ENCODE results near the gene RBM8A.
"Not testable (repeated sequence)": the region's sequence is repeated elsewhere in the genome, so short reads cannot be mapped to it uniquely, and the experiment has no call there.

Gene RBM8A

GRCh38 chr1:145944532-145944931 lies 17.2 kb upstream of the RBM8A start:
- Mint-ChIP-seq H3K27me3 (no peaks in the 10 kb centered on the region), H3K9me3 (no peaks in the 10 kb centered on the region), H3K36me3 (peaks cover 22% of the 10 kb centered on the region), H3K27ac (no peak overlapping the region), H3K4me3 (no peak overlapping the region), H3K4me1 (peaks cover 7% of the 10 kb centered on the region)
- ATAC-seq (ENCODE audit: low read depth) (no peak), DNase-seq (ENCODE audit: low spot score in 2 of 2) (no peak)

- DNase-seq (ENCODE audit: low spot score in 2 of 2) (no peak), ATAC-seq (ENCODE audit: low read depth) (no peak)
- Mint-ChIP-seq H3K4me3 (no peak overlapping the region), H3K27me3 (no peaks in the 10 kb centered on the region), H3K27ac (no peak overlapping the region), H3K36me3 (peaks cover 16% of the 10 kb centered on the region), H3K9me3 (no peaks in the 10 kb centered on the region), H3K4me1 (no peaks in the 10 kb centered on the region)
Observed at GRCh38 chr1:145942871-145943270, 15.6 kb upstream of the RBM8A start.

- Mint-ChIP-seq H3K27ac (no peak overlapping the region), H3K4me3 (no peak overlapping the region), H3K4me1 (no peaks in the 10 kb centered on the region), H3K27me3 (no peaks in the 10 kb centered on the region), H3K36me3 (peaks cover 18% of the 10 kb centered on the region), H3K9me3 (no peaks in the 10 kb centered on the region)
- ATAC-seq (ENCODE audit: low read depth) (no peak), DNase-seq (ENCODE audit: low spot score in 2 of 2) (no peak)
Observed at GRCh38 chr1:145942405-145942804, 15.1 kb upstream of the RBM8A start.

GRCh38 chr1:145937436-145937835 lies 10.2 kb upstream of the RBM8A start:
- Mint-ChIP-seq H3K4me3 (no peak overlapping the region), H3K36me3 (peaks cover 21% of the 10 kb centered on the region), H3K4me1 (peaks cover 10% of the 10 kb centered on the region)

GRCh38 chr1:145936247-145936646 lies 9.0 kb upstream of the RBM8A start:
- H3K27ac Mint-ChIP-seq = no peak overlapping the region
- no peak overlapping the region for H3K4me3 Mint-ChIP-seq
- no peak for DNase-seq (ENCODE audit: low spot score in 2 of 2)
- H3K36me3 Mint-ChIP-seq = peaks cover 17% of the 10 kb centered on the region
- H3K9me3 Mint-ChIP-seq = no peaks in the 10 kb centered on the region
- no peaks in the 10 kb centered on the region for H3K27me3 Mint-ChIP-seq
- H3K4me1 Mint-ChIP-seq = peaks cover 14% of the 10 kb centered on the region
- no peak for ATAC-seq (ENCODE audit: low read depth)

More at GRCh38 chr1:145937436-145937835, 10.2 kb upstream of the RBM8A start:
- no peak for ATAC-seq (ENCODE audit: low read depth)
- no peak overlapping the region for H3K27ac Mint-ChIP-seq
- no peaks in the 10 kb centered on the region for H3K27me3 Mint-ChIP-seq
- DNase-seq (ENCODE audit: low spot score in 2 of 2) = no peak
- H3K9me3 Mint-ChIP-seq = no peaks in the 10 kb centered on the region

- ATAC-seq (ENCODE audit: low read depth) (no peak), DNase-seq (ENCODE audit: low spot score in 2 of 2) (no peak)
- Mint-ChIP-seq H3K9me3 (no peaks in the 10 kb centered on the region), H3K27me3 (no peaks in the 10 kb centered on the region), H3K4me1 (peaks cover 16% of the 10 kb centered on the region), H3K27ac (peak overlapping the region; percentile 28), H3K36me3 (peaks cover 19% of the 10 kb centered on the region), H3K4me3 (no peak overlapping the region)
Observed at GRCh38 chr1:145935708-145936107, 8.4 kb upstream of the RBM8A start.

GRCh38 chr1:145932522-145933009 lies 5.3 kb upstream of the RBM8A start:
- DNase-seq (ENCODE audit: low spot score in 2 of 2) = peak; percentile 41 to 47
- peak overlapping the region; percentile 85 for H3K27ac Mint-ChIP-seq
- H3K4me3 Mint-ChIP-seq = peak overlapping the region; percentile 71
- H3K9me3 Mint-ChIP-seq, H3K27me3 Mint-ChIP-seq: not testable (repeated sequence)
- peaks cover 21% of the 10 kb centered on the region for H3K4me1 Mint-ChIP-seq
- peak; percentile 67 for ATAC-seq (ENCODE audit: low read depth)
- peaks cover 19% of the 10 kb centered on the region for H3K36me3 Mint-ChIP-seq

GRCh38 chr1:145927916-145928643 lies 796 bp upstream of the RBM8A start:
- Mint-ChIP-seq H3K27me3 (no peaks in the 10 kb centered on the region), H3K4me1 (peaks cover 21% of the 10 kb centered on the region), H3K9me3 (no peaks in the 10 kb centered on the region), H3K4me3 (peak overlapping the region; percentile 79), H3K27ac (no peak overlapping the region), H3K36me3 (peaks cover 10% of the 10 kb centered on the region)
- DNase-seq (ENCODE audit: low spot score in 2 of 2) (no peak), ATAC-seq (ENCODE audit: low read depth) (no peak)

GRCh38 chr1:145926686-145927062 lies 610 bp downstream of the RBM8A start:
- Mint-ChIP-seq H3K4me3 (no peak overlapping the region), H3K4me1 (peaks cover 12% of the 10 kb centered on the region), H3K36me3 (peaks cover 10% of the 10 kb centered on the region), H3K9me3 (no peaks in the 10 kb centered on the region), H3K27me3 (no peaks in the 10 kb centered on the region), H3K27ac (no peak overlapping the region)
- ATAC-seq (ENCODE audit: low read depth) (no peak), DNase-seq (ENCODE audit: low spot score in 2 of 2) (no peak)

GRCh38 chr1:145922266-145922665 lies 5.0 kb downstream of the RBM8A start:
- Mint-ChIP-seq H3K27ac (no peak overlapping the region), H3K27me3 (no peaks in the 10 kb centered on the region), H3K4me3 (no peak overlapping the region), H3K36me3 (peaks cover 8% of the 10 kb centered on the region), H3K4me1 (peaks cover 17% of the 10 kb centered on the region), H3K9me3 (no peaks in the 10 kb centered on the region)
- ATAC-seq (ENCODE audit: low read depth) (no peak), DNase-seq (ENCODE audit: low spot score in 2 of 2) (no peak)

GRCh38 chr1:145920297-145920696 lies 7.0 kb downstream of the RBM8A start:
- H3K27ac Mint-ChIP-seq; DNase-seq (ENCODE audit: low spot score in 2 of 2); H3K27me3 Mint-ChIP-seq; ATAC-seq (ENCODE audit: low read depth); H3K9me3 Mint-ChIP-seq: not testable (repeated sequence)
- Mint-ChIP-seq H3K36me3 (peaks cover 12% of the 10 kb centered on the region), H3K4me3 (peak overlapping the region; percentile 93), H3K4me1 (peaks cover 19% of the 10 kb centered on the region)

GRCh38 chr1:145918992-145919939 lies 8.0 kb downstream of the RBM8A start:
- Mint-ChIP-seq H3K27me3 (no peaks in the 10 kb centered on the region), H3K4me1 (peaks cover 22% of the 10 kb centered on the region), H3K9me3 (no peaks in the 10 kb centered on the region), H3K36me3 (peaks cover 17% of the 10 kb centered on the region), H3K4me3 (peak overlapping the region; percentile 93), H3K27ac (peak overlapping the region; percentile 90)
- DNase-seq (ENCODE audit: low spot score in 2 of 2) (no peak), ATAC-seq (ENCODE audit: low read depth) (peak; percentile 1)

- Mint-ChIP-seq H3K36me3 (peaks cover 23% of the 10 kb centered on the region), H3K4me3 (peak within 1 kb of the TSS; percentile 93), H3K9me3 (no peaks in the 10 kb centered on the region), H3K4me1 (peaks cover 29% of the 10 kb centered on the region), H3K27me3 (no peaks in the 10 kb centered on the region), H3K27ac (peak within 1 kb of the TSS; percentile 90)
- DNase-seq (ENCODE audit: low spot score in 2 of 2) (peak; percentile 87), ATAC-seq (ENCODE audit: low read depth) (peak; percentile 88)
Observed at GRCh38 chr1:145918144-145918991, 8.9 kb downstream of the RBM8A start, which contains the start of gene PEX11B. Gene PEX11B, minus strand, starts transcription at chr1:145918717. Its CDS starts 29 bp downstream, at chr1:145918688.

Measured in memory B cell (primary cell).